Osteoblast (primary cell): Measurements from ENCODE around the gene ESX1. TPM values are rescaled to one million over a fixed set of nuclear protein-coding genes. Genes with fewer than 3 reads are reported as not detected.

Experiments used
- DNase-seq: peaks from one replicate; pipeline ENCODE4 v3.0.0; 2011; ENCODE audit warnings: low spot score, mixed read lengths; ENCODE audit not compliant: insufficient read length; ENCODE audit errors: missing footprints
- H2AFZ ChIP-seq: 2 replicates; pipeline ENCODE4 v1.6.0; 2011; ENCODE audit warnings: mild to moderate bottlenecking, low read length
- H3K27ac ChIP-seq: 2 replicates; pipeline ENCODE4 v1.5.1; 2011; ENCODE audit warnings: mild to moderate bottlenecking, low read depth, low read length, moderate library complexity
- H3K27me3 ChIP-seq: 2 replicates; pipeline ENCODE4 v1.6.0; 2012; ENCODE audit warnings: mild to moderate bottlenecking, control low read depth, inconsistent platforms, low read length, moderate library complexity; ENCODE audit not compliant: insufficient read depth
- H3K36me3 ChIP-seq: 2 replicates; pipeline ENCODE4 v1.5.1; 2011; ENCODE audit warnings: mild to moderate bottlenecking, low read length, control low read depth, moderate library complexity; ENCODE audit not compliant: insufficient read depth
- H3K4me1 ChIP-seq: 2 replicates; pipeline ENCODE4 v1.5.1; 2011; ENCODE audit warnings: mild to moderate bottlenecking, low read length, control low read depth, moderate library complexity; ENCODE audit not compliant: insufficient read depth
- H3K4me2 ChIP-seq: 2 replicates; pipeline ENCODE4 v1.6.0; 2011; ENCODE audit warnings: mild to moderate bottlenecking, low read length; ENCODE audit not compliant: insufficient read depth
- H3K4me3 ChIP-seq: fragments of 200-600 bp; sonication (generic); 3 replicates; pipeline ENCODE4 v1.5.1; 2012; ENCODE audit warnings: mild to moderate bottlenecking, low read length, inconsistent platforms; ENCODE audit not compliant: insufficient read depth
- H3K79me2 ChIP-seq: 2 replicates; pipeline ENCODE4 v1.6.0; 2012; ENCODE audit warnings: mild to moderate bottlenecking, low read length, control low read depth, inconsistent platforms; ENCODE audit not compliant: insufficient read depth
- H3K9me3 ChIP-seq: 2 replicates; pipeline ENCODE4 v1.5.1; 2011; ENCODE audit warnings: low read depth, low read length, control low read depth
- H4K20me1 ChIP-seq: 2 replicates; pipeline ENCODE4 v1.6.0; 2012; ENCODE audit warnings: mild to moderate bottlenecking, low read length, control low read depth; ENCODE audit not compliant: insufficient read depth
- total RNA-seq: library from RNA; depleted of rRNA; stranded (reverse); fragments of >200 nt; gene quantifications from 2 replicates; pipeline ENCODE4 v1.2.3, GENCODE V29; 2012
- TF ChIP-seq, protein P1 (sequence below): IDR thresholded peaks from 2 replicates; pipeline ENCODE4 v1.5.1; 2011; ENCODE audit warnings: mild to moderate bottlenecking, low read depth, low read length, moderate library complexity; ENCODE audit errors: extremely low read depth

The ESX1 gene
- total RNA-seq: not detected in 2 replicates

DNA sequence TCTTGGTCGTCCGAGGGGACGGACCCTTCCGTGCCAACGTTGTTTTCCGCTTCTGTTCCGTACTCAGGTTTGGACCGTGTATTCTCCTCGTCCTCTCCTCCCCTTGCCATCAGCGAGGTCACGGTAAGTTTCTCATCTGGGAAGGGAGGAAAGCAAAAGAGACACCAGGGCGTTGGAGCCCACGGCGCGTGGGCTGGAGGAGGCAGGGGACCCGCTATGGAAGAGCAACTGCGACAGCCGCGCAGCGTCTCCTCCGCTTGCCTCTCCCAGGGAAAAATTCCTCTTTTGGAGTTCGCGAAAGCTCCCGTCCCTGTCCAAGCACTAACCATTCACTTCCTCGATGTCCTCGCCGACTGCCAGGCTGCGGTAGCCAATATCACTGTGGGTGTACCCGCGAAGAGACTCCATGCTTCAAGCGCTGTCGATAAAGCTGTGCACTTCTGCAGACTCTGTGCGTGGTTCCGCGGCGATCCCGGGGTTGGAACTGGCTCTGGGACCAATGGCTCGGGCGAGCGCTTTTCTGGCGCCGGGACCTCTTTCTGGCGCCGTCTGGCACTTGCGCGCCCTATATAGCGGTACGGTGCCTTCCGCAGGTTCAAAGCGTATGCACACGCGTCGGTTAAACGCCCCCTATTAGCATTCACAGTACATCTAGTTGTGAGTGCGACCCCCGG, at the start of gene ESX1:
Gene ESX1 (minus strand): TSS at position 492 of the 674 bp plus-strand sequence. CDS start 84 bp downstream, at position 408.
- TF ChIP-seq, protein P1, sequence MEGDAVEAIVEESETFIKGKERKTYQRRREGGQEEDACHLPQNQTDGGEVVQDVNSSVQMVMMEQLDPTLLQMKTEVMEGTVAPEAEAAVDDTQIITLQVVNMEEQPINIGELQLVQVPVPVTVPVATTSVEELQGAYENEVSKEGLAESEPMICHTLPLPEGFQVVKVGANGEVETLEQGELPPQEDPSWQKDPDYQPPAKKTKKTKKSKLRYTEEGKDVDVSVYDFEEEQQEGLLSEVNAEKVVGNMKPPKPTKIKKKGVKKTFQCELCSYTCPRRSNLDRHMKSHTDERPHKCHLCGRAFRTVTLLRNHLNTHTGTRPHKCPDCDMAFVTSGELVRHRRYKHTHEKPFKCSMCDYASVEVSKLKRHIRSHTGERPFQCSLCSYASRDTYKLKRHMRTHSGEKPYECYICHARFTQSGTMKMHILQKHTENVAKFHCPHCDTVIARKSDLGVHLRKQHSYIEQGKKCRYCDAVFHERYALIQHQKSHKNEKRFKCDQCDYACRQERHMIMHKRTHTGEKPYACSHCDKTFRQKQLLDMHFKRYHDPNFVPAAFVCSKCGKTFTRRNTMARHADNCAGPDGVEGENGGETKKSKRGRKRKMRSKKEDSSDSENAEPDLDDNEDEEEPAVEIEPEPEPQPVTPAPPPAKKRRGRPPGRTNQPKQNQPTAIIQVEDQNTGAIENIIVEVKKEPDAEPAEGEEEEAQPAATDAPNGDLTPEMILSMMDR: no peak
- DNase-seq: peak; percentile 77
- H3K4me3 ChIP-seq: no peak within 1 kb of the TSS
- no peak within 1 kb of the TSS for H2AFZ ChIP-seq
- H3K4me1 ChIP-seq: no peaks in the 10 kb centered on the region
- H3K27me3 ChIP-seq: peaks cover 40% of the 10 kb centered on the region
- H4K20me1 ChIP-seq: no peaks in the 10 kb centered on the region
- no peak within 1 kb of the TSS for H3K27ac ChIP-seq
- no peaks in the 10 kb centered on the region for H3K36me3 ChIP-seq
- no peaks in the 10 kb centered on the region for H3K9me3 ChIP-seq
- no peaks in the 10 kb centered on the region for H3K79me2 ChIP-seq
- no peak within 1 kb of the TSS for H3K4me2 ChIP-seq

GRCh38 chrX:104295636-104296035, 40.9 kb upstream of the ESX1 start:
- TF ChIP-seq, protein P1: no peak
- Histone ChIP-seq H3K27me3 (peaks cover 13% of the 10 kb centered on the region), H3K79me2 (no peaks in the 10 kb centered on the region), H3K4me3 (no peak overlapping the region), H2AFZ (no peak overlapping the region), H3K36me3 (no peaks in the 10 kb centered on the region), H3K4me2 (no peak overlapping the region), H4K20me1 (no peaks in the 10 kb centered on the region), H3K27ac (no peak overlapping the region), H3K9me3 (no peaks in the 10 kb centered on the region), H3K4me1 (no peaks in the 10 kb centered on the region)
- DNase-seq: no peak

DNA sequence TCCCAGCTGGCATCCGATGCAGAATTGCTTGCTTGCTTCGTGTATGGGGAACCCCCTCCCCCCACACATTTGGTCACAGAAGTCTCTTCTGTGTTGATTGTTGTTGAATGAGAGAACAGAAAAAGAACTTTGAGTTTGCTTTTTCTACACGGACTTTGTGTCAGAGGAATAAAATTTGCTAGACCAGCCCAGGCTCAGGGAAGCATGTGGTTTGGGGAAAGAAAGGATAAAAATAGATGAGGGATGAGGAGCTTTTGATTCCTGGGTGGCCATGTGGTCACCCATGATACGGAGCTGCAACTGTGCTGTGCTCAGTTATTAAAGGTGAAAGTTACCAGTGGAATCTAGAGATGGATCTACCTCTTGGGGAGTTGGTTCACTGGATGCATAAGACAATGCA, 34.2 kb upstream of the ESX1 start:
- Histone ChIP-seq H4K20me1 (no peaks in the 10 kb centered on the region), H3K4me2 (no peak overlapping the region), H3K4me1 (peaks cover 4% of the 10 kb centered on the region), H3K27ac (no peak overlapping the region), H3K79me2 (no peaks in the 10 kb centered on the region), H3K36me3 (no peaks in the 10 kb centered on the region), H3K4me3 (no peak overlapping the region), H3K9me3 (no peaks in the 10 kb centered on the region), H3K27me3 (peaks cover 29% of the 10 kb centered on the region), H2AFZ (no peak overlapping the region)
- TF ChIP-seq, protein P1: no peak
- DNase-seq: no peak

DNA sequence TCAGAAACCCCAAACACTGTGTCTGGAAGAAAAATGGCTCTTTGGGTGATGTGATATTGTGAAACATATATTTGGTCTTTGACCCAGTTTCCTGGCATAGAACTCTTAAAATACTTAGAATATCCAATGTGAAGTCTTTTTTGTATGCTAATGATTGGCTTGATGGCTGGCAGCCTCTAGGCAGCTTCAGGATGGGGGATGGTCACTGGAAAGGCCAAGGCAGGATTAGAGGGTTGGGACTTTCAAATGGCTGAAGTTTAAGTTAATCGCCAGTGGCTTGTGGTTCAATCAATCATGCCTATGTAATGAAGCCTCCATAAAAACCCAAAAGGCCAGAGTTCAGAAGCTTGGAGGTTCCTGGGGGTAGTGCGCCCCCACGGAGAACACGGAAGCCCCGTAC, 33.5 kb upstream of the ESX1 start:
- Histone ChIP-seq H3K4me3 (no peak overlapping the region), H2AFZ (no peak overlapping the region), H3K27me3 (peaks cover 29% of the 10 kb centered on the region), H3K36me3 (no peaks in the 10 kb centered on the region), H3K4me1 (peaks cover 4% of the 10 kb centered on the region), H4K20me1 (no peaks in the 10 kb centered on the region), H3K27ac (no peak overlapping the region), H3K79me2 (no peaks in the 10 kb centered on the region), H3K4me2 (no peak overlapping the region), H3K9me3 (no peaks in the 10 kb centered on the region)
- DNase-seq: no peak
- TF ChIP-seq, protein P1: no peak
